NB4 (cell line): Measurements from ENCODE around the gene GREB1.
A peak's percentile ranks its signal among the peaks of the same experiment; 100 is the strongest.

Experiments used
- DNase-seq: peaks from one replicate; pipeline ENCODE4 v3.0.0; 2010; ENCODE audit warnings: low read depth
- H3K4me3 ChIP-seq: one replicate; pipeline ENCODE4 v1.5.1; 2011; ENCODE audit warnings: mild to moderate bottlenecking, low read depth, low read length, moderate library complexity
- CTCF ChIP-seq: IDR thresholded peaks from one replicate; pipeline ENCODE4 v1.5.1; 2012; ENCODE audit warnings: low read depth, low read length
- MAX ChIP-seq: IDR thresholded peaks from 2 replicates; pipeline ENCODE4 v1.6.1; 2011; ENCODE audit warnings: low read depth, low read length
- MYC ChIP-seq: IDR thresholded peaks from 2 replicates; pipeline ENCODE4 v1.6.1; 2011; ENCODE audit warnings: low read depth, low read length
- POLR2A ChIP-seq: IDR thresholded peaks from 2 replicates; pipeline ENCODE4 v1.6.1; 2011; ENCODE audit warnings: mild to moderate bottlenecking; ENCODE audit not compliant: insufficient read length; ENCODE audit errors: extremely low read depth

GREB1 gene

GRCh38 chr2:11532416-11533055, 1.3 kb upstream of the GREB1 start:
- peak; percentile 77 for DNase-seq
- TF ChIP-seq CTCF = no peak
- H3K4me3 ChIP-seq = no peak overlapping the region

- peak overlapping the region; percentile 7 for H3K4me3 ChIP-seq
- peak; percentile 64 for DNase-seq
- TF ChIP-seq MAX (peak; percentile 54; the same call in 1 of the 2 replicates), POLR2A (no peak), MYC (0 out of 2 replicates have a peak, but pooled peaks have one; percentile 12)
These were observed 363 bp downstream of the GREB1 start for GRCh38 chr2:11534071-11534745.

GRCh38 chr2:11534746-11535484, 1.1 kb downstream of the GREB1 start:
- peak; percentile 43 for DNase-seq
- H3K4me3 ChIP-seq = no peak overlapping the region
- no peak for TF ChIP-seq MYC
- peak; percentile 49 for TF ChIP-seq CTCF

GRCh38 chr2:11535899-11536344, 2.1 kb downstream of the GREB1 start:
- TF ChIP-seq CTCF (no peak), MYC (no peak)
- DNase-seq = no peak
- H3K4me3 ChIP-seq = no peak overlapping the region

GRCh38 chr2:11537951-11538350, 4.1 kb downstream of the GREB1 start:
- no peak for DNase-seq
- no peak overlapping the region for H3K4me3 ChIP-seq
- no peak for TF ChIP-seq MAX
- TF ChIP-seq MYC = no peak
- TF ChIP-seq POLR2A = no peak
- no peak for TF ChIP-seq CTCF

GRCh38 chr2:11539317-11540147, 5.7 kb downstream of the GREB1 start:
- peak; percentile 59 for DNase-seq
- no peak for TF ChIP-seq POLR2A
- no peak for TF ChIP-seq CTCF
- no peak overlapping the region for H3K4me3 ChIP-seq
